CD14-positive monocyte (primary cell): ENCODE data around the gene BTBD9. TPM values are rescaled to one million over a fixed set of nuclear protein-coding genes. Genes with fewer than 3 reads are reported as not detected.
A peak's percentile ranks its signal among the peaks of the same experiment; 100 is the strongest.

Source experiments
- DNase-seq, 3 donors: peaks; one replicate each; pipeline ENCODE4 v3.0.0-alpha.2; 2011 to 2022
- H2AFZ ChIP-seq: 2 replicates; pipeline ENCODE4 v1.6.0; 2012; ENCODE audit warnings: mild to moderate bottlenecking, low read depth, low read length, inconsistent platforms; ENCODE audit not compliant: insufficient read depth, poor library complexity, severe bottlenecking
- H3K27ac ChIP-seq, 2 donors: 1 replicate in 1 of 2; 2 replicates in 1 of 2; pipeline ENCODE4 v1.5.1; 2012 to 2013; ENCODE audit warnings: low read length in 2 of 2, control low read depth in 1 of 2, inconsistent platforms in 1 of 2, low read depth in 1 of 2, mild to moderate bottlenecking in 1 of 2
- H3K27me3 ChIP-seq, 2 donors: one replicate each; pipeline versions ENCODE4 v1.6.0 to v1.6.1; 2011 to 2013; ENCODE audit warnings: low read length in 2 of 2; ENCODE audit not compliant: control insufficient read depth in 2 of 2, insufficient read depth in 2 of 2
- H3K36me3 ChIP-seq, 2 donors: replicated peaks in 1 of 2; 1 replicate in 1 of 2; 2 replicates in 1 of 2; pipeline versions ENCODE4 v1.5.1 to v1.6.1; 2012 to 2013; ENCODE audit warnings: low read length in 2 of 2, control low read depth in 1 of 2, inconsistent platforms in 1 of 2, mild to moderate bottlenecking in 1 of 2; ENCODE audit not compliant: insufficient read depth in 2 of 2, control insufficient read depth in 1 of 2
- H3K4me1 ChIP-seq, 2 donors: 1 replicate in 1 of 2; 2 replicates in 1 of 2; pipeline versions ENCODE4 v1.5.1 to v1.6.1; 2012 to 2013; ENCODE audit warnings: low read length in 2 of 2, control low read depth in 1 of 2, inconsistent platforms in 1 of 2, mild to moderate bottlenecking in 1 of 2, moderate library complexity in 1 of 2; ENCODE audit not compliant: insufficient read depth in 2 of 2, control insufficient read depth in 1 of 2
- H3K4me2 ChIP-seq: replicated peaks from 2 replicates; pipeline ENCODE3; 2012; ENCODE audit warnings: low read length, moderate library complexity, mild to moderate bottlenecking; ENCODE audit not compliant: poor library complexity, severe bottlenecking; ENCODE audit errors: extremely low read depth
- H3K4me3 ChIP-seq, 3 experiments: fragments of 200-600 bp in 1 of 3; sonication (generic) in 1 of 3; replicated peaks in 1 of 3; 1 replicate in 2 of 3; 2 replicates in 1 of 3; pipeline ENCODE4 v1.5.1; 2011 to 2013; ENCODE audit warnings: low read length in 3 of 3, mild to moderate bottlenecking in 3 of 3, control low read depth in 2 of 3, low read depth in 2 of 3, inconsistent platforms in 1 of 3, moderate library complexity in 1 of 3
- H3K79me2 ChIP-seq: 2 replicates; pipeline ENCODE4 v1.6.0; 2012; ENCODE audit warnings: mild to moderate bottlenecking, control low read depth, inconsistent platforms, low read length, moderate library complexity; ENCODE audit not compliant: insufficient read depth
- H3K9ac ChIP-seq: 2 replicates; pipeline ENCODE4 v1.6.0; 2017; ENCODE audit warnings: low read length, mild to moderate bottlenecking; ENCODE audit not compliant: insufficient read depth, poor library complexity, severe bottlenecking
- H3K9me3 ChIP-seq, 2 donors: replicated peaks in 1 of 2; 1 replicate in 1 of 2; 2 replicates in 1 of 2; pipeline versions ENCODE4 v1.5.1 to v1.6.1; 2012 to 2013; ENCODE audit warnings: low read length in 2 of 2, control low read depth in 1 of 2; ENCODE audit not compliant: control insufficient read depth in 1 of 2, insufficient read depth in 1 of 2
- H4K20me1 ChIP-seq: 2 replicates; pipeline ENCODE4 v1.6.0; 2012; ENCODE audit warnings: mild to moderate bottlenecking, low read length, control low read depth, moderate library complexity; ENCODE audit not compliant: insufficient read depth
- H3K27ac Mint-ChIP-seq, 7 donors: one replicate each; pipeline ENCODE4 v1.8.0; 2020; ENCODE audit warnings: mild to moderate bottlenecking in 7 of 7, mixed read lengths in 7 of 7, moderate library complexity in 6 of 7, inconsistent platforms in 2 of 7
- H3K27me3 Mint-ChIP-seq, 3 donors: one replicate each; pipeline ENCODE4 v1.8.0; 2021 to 2022; ENCODE audit warnings: low read depth in 3 of 3, mild to moderate bottlenecking in 3 of 3, mixed read lengths in 3 of 3, moderate library complexity in 3 of 3, inconsistent platforms in 1 of 3
- H3K36me3 Mint-ChIP-seq, 2 donors: one replicate each; pipeline ENCODE4 v1.8.0; 2020; ENCODE audit warnings: mixed read lengths in 2 of 2, inconsistent platforms in 1 of 2, mild to moderate bottlenecking in 1 of 2
- H3K4me1 Mint-ChIP-seq: one replicate; pipeline ENCODE4 v1.8.0; 2020; ENCODE audit warnings: mild to moderate bottlenecking, mixed read lengths
- H3K4me3 Mint-ChIP-seq, 2 donors: one replicate each; pipeline ENCODE4 v1.8.0; 2020; ENCODE audit warnings: mild to moderate bottlenecking in 2 of 2, mixed read lengths in 2 of 2, moderate library complexity in 1 of 2
- H3K9me3 Mint-ChIP-seq, 7 donors: one replicate each; pipeline ENCODE4 v1.8.0; 2020 to 2022; ENCODE audit warnings: mixed read lengths in 7 of 7, mild to moderate bottlenecking in 6 of 7, moderate library complexity in 6 of 7, inconsistent platforms in 2 of 7
- CTCF ChIP-seq: fragments of 200-600 bp; IDR thresholded peaks from one replicate; pipeline ENCODE4 v1.8.0; 2022; ENCODE audit warnings: antibody characterized with exemption, mild to moderate bottlenecking
- WGBS: methylation state at CpG from one replicate; pipeline ENCODE4 v1.1.5; 2013; ENCODE audit warnings: missing lambda C conversion rate; ENCODE audit not compliant: insufficient coverage; 5-methylcytosine and 5-hydroxymethylcytosine counted together
- intact Hi-C, 2 donors: fragments of 100-400 bp; cut with micrococcal nuclease; formaldehyde crosslinking; loops; one replicate each; pipeline versions ENCODE4 v1.15.0 to v1.15.1; 2023
- polyA plus RNA-seq, 3 donors: library from polyadenylated mRNA; depleted of rRNA in 1 of 3; unstranded in 2 of 3; stranded (reverse) in 1 of 3; fragments of 300-500 nt in 2 of 3; fragments of >200 nt in 1 of 3; fragmentation: Illumina TruSeq in 2 of 3; gene quantifications; 1 replicate in 2 of 3; 2 replicates in 1 of 3; pipeline ENCODE4 v1.2.3, GENCODE V29; 2012 to 2021

The BTBD9 gene
- polyA plus RNA-seq, 3 donors, result 5.2 to 7.5 (median 6.2) TPM

GRCh38 chr6:38679668-38680067, 39.9 kb upstream of the BTBD9 start:
- no CpG with 5 or more reads among the region's 1 CpG for WGBS
- intact Hi-C loops, result no loop called here
- H3K4me1 Mint-ChIP-seq, result peaks cover 27% of the 10 kb centered on the region
- Histone ChIP-seq H4K20me1 (no peaks in the 10 kb centered on the region), H2AFZ (no peak overlapping the region), H3K9me3 (no peaks in the 10 kb centered on the region), H3K9ac (no peak overlapping the region), H3K27ac (no peak overlapping the region), H3K4me2 (no peak overlapping the region), H3K36me3 (peaks cover 3 to 34% of the 10 kb centered on the region in 2 donors), H3K4me1 (peaks cover 3 to 8% of the 10 kb centered on the region in 2 donors), H3K4me3 (no peak overlapping the region), H3K27me3 (no peaks in the 10 kb centered on the region), H3K79me2 (no peaks in the 10 kb centered on the region)
- no peak for DNase-seq
- peaks cover 0 to 1% (median 1%) of the 10 kb centered on the region in 3 donors for H3K27me3 Mint-ChIP-seq
- peaks cover 41 to 51% of the 10 kb centered on the region in 2 donors for H3K36me3 Mint-ChIP-seq
- TF ChIP-seq CTCF, result no peak
- peaks cover 0 to 2% (median 0%) of the 10 kb centered on the region in 7 donors for H3K9me3 Mint-ChIP-seq
- no peak overlapping the region for H3K27ac Mint-ChIP-seq
- H3K4me3 Mint-ChIP-seq, result no peak overlapping the region

GRCh38 chr6:38678178-38678760, 38.5 kb upstream of the BTBD9 start:
- no peak overlapping the region for H2AFZ ChIP-seq
- H3K9me3 ChIP-seq, result peaks cover 0 to 2% of the 10 kb centered on the region in 2 donors
- Mint-ChIP-seq H3K4me1 (peaks cover 35% of the 10 kb centered on the region), H3K27ac (peak overlapping the region in 4 of 7 donors; percentile 1 to 25 (median 19)), H3K4me3 (no peak overlapping the region), H3K36me3 (peaks cover 39 to 44% of the 10 kb centered on the region in 2 donors), H3K27me3 (peaks cover 0 to 1% (median 1%) of the 10 kb centered on the region in 3 donors), H3K9me3 (peaks cover 0 to 6% (median 0%) of the 10 kb centered on the region in 7 donors)
- peaks cover 10 to 16% of the 10 kb centered on the region in 2 donors for H3K4me1 ChIP-seq
- H4K20me1 ChIP-seq, result no peaks in the 10 kb centered on the region
- H3K4me2 ChIP-seq, result no peak overlapping the region
- H3K4me3 ChIP-seq, result no peak overlapping the region
- WGBS, result 90% methylated on average over 4 of the region's 7 CpGs
- H3K27ac ChIP-seq, result no peak overlapping the region
- no peaks in the 10 kb centered on the region for H3K79me2 ChIP-seq
- peaks cover 3 to 24% of the 10 kb centered on the region in 2 donors for H3K36me3 ChIP-seq
- no peak for TF ChIP-seq CTCF
- DNase-seq, result no peak
- H3K27me3 ChIP-seq, result no peaks in the 10 kb centered on the region
- H3K9ac ChIP-seq, result no peak overlapping the region
- intact Hi-C loops, result no loop called here
